ENCODE measurements around the gene SDHAF4. TPM values are rescaled to one million over a fixed set of nuclear protein-coding genes. Genes with fewer than 3 reads are reported as not detected.

The SDHAF4 gene
- total RNA-seq, 4 donors from 2014 or later = 11.0 to 35.6 (median 13.0) TPM

DNA sequence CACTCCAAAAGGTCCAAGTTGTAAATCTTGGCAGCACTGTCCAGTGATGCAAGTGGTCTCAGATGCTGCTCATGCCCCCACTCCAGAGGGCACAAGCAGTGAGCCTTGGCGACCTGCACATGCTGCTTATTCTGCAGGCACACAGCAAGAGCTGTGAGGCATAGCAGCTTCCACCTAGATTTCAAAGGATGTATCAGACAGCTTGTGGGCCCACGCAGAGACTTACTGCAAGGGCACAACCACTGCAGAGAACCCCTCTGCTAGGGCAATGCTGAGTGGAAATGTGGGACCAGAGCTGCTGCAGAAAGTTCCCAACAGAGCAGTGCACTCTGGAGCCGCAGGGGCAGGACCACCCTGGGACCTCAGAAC lies 26.4 kb downstream of the SDHAF4 start:
- TF ChIP-seq, protein P1, sequence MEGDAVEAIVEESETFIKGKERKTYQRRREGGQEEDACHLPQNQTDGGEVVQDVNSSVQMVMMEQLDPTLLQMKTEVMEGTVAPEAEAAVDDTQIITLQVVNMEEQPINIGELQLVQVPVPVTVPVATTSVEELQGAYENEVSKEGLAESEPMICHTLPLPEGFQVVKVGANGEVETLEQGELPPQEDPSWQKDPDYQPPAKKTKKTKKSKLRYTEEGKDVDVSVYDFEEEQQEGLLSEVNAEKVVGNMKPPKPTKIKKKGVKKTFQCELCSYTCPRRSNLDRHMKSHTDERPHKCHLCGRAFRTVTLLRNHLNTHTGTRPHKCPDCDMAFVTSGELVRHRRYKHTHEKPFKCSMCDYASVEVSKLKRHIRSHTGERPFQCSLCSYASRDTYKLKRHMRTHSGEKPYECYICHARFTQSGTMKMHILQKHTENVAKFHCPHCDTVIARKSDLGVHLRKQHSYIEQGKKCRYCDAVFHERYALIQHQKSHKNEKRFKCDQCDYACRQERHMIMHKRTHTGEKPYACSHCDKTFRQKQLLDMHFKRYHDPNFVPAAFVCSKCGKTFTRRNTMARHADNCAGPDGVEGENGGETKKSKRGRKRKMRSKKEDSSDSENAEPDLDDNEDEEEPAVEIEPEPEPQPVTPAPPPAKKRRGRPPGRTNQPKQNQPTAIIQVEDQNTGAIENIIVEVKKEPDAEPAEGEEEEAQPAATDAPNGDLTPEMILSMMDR (IDR thresholded peaks at IDR 0.05; ENCODE audit: low read depth) = no peak

DNA sequence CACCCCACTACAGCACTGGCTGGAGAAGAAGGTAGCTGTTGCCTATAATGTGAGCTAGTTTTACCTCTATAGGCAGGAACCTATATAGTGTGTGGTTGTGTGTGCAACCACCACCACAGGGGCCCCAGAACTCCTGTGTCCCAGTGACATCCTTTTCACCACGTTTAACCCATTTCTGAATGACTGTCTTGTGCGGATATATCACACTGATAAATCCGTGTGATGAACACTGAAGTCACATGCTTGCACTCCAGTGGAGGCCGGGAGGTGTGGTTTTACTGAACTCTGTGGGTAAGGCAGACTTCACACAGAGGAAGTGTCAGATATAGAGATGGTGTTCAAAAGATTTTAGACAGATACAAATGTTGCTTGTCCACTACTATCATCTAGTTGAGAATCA lies 32.5 kb downstream of the SDHAF4 start:
- TF ChIP-seq, protein P1 (IDR thresholded peaks at IDR 0.05; ENCODE audit: low read depth) = no peak

DNA sequence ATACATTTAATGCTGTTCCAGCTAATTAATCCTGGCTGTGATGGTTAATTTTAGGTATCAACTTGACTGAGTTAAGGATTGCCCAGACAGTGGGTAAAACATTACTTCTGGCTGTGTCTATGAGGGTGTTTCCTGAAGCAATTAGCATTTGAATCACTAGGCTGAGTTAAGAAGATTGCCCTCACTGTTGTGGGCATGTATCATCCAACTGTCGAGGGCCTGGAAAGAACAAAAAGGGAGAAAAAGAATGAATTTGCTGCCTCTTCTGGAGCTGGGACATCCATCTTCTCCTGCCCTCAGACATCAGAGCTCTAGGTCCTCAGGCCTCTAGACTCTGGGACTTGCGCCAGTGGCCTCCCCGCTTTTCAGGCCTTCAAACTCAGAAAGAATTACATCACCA lies 34.3 kb downstream of the SDHAF4 start:
- TF ChIP-seq, protein P1 (IDR thresholded peaks at IDR 0.05; ENCODE audit: low read depth) = no peak

- TF ChIP-seq, protein P1 (IDR thresholded peaks at IDR 0.05; ENCODE audit: low read depth) = no peak
Observed at GRCh38 chr6:70604254-70604653, 37.5 kb downstream of the SDHAF4 start.

DNA sequence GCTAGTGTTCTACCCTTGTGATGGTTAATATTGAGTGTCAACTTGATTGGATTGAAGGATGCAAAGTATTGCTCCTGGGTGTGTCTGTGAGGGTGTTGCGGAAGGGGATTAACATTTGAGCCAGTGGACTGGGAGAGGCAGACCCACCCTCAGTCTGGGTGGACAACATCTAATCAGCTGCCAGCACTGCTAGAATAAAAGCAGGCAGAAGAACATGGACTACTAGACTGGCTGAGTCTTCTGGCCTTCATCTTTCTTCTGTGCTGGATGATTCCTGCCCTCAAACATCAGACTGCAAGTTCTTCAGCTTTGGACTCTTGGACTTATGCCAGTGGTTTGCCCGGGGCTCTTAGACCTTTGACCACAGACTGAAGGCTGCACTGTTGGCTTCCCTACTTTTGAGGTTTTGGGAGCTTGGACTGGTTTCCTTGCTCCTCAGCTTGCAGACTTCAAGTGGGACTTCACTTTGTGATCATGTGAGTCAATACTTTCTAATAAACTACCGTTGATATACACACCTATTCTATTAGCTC lies 50.1 kb downstream of the SDHAF4 start:
- TF ChIP-seq, protein P1 (IDR thresholded peaks at IDR 0.05; ENCODE audit: low read depth) = no peak

- TF ChIP-seq, protein P1 (IDR thresholded peaks at IDR 0.05; ENCODE audit: low read depth) = no peak
Observed at GRCh38 chr6:70620746-70621145, 54.0 kb downstream of the SDHAF4 start.

DNA sequence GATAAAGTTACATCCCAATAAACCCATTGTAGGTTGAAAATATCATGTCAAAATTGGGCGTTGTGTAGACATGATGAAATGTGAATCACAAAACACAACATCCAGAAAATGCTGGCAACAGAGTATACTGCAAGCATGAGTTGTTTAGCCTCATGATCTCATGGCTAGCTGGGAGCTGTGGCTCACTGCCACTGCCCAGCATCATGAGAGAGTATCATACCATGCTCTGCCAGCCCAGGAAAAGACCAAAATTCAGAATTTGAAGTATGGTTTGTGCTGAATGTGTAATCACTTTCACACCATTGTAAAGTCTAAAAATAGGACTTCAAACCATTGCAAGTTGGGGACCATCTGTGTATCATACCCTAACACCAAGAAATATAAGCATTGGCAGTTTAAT lies 55.7 kb downstream of the SDHAF4 start:
- TF ChIP-seq, protein P1 (IDR thresholded peaks at IDR 0.05; ENCODE audit: low read depth) = no peak
